Omental fat pad (tissue), 4 donors: ENCODE data around the gene ZNF511. TPM values are rescaled to one million over a fixed set of nuclear protein-coding genes. Genes with fewer than 3 reads are reported as not detected.

ENCODE experiments used
- ATAC-seq: fragments of 150-250 bp; one replicate; pipeline ENCODE4 v1.9.1; 2016; ENCODE audit warnings: mild to moderate bottlenecking, moderate library complexity; ENCODE audit not compliant: low FRiP score
- DNase-seq: peaks from one replicate; pipeline ENCODE4 v3.0.0-alpha.2; 2019; ENCODE audit warnings: low spot score
- CTCF ChIP-seq, 3 donors: fragments of 450-650 bp; IDR thresholded peaks; one replicate each; pipeline ENCODE4 v1.5.1; 2016 to 2017; ENCODE audit warnings: antibody characterized with exemption in 3 of 3, mild to moderate bottlenecking in 3 of 3, moderate library complexity in 2 of 3
- total RNA-seq, 4 donors: library from RNA; depleted of rRNA; stranded (reverse); fragments of >200 nt; gene quantifications; one replicate each; pipeline ENCODE4 v1.1.0, GENCODE V29; 2016

The ZNF511 gene
- total RNA-seq, 4 donors from 2014 or later, result 19.3 to 40.2 (median 23.3) TPM

GRCh38 chr10:133270204-133270603, 38.5 kb upstream of the ZNF511 start:
- no peak for DNase-seq
- no peak for ATAC-seq
- no peak for TF ChIP-seq CTCF (IDR thresholded peaks at IDR 0.05)

GRCh38 chr10:133270773-133271297, 37.9 kb upstream of the ZNF511 start:
- ATAC-seq, result no peak
- DNase-seq, result no peak
- TF ChIP-seq CTCF (IDR thresholded peaks at IDR 0.05), result no peak

- TF ChIP-seq CTCF (IDR thresholded peaks at IDR 0.05), result no peak
- ATAC-seq, result no peak
- DNase-seq, result no peak
Observed at GRCh38 chr10:133271521-133272300, 37.0 kb upstream of the ZNF511 start.

GRCh38 chr10:133272301-133272963, 36.3 kb upstream of the ZNF511 start:
- ATAC-seq (no peak), DNase-seq (no peak)
- TF ChIP-seq CTCF (IDR thresholded peaks at IDR 0.05), result no peak

- no peak for ATAC-seq
- TF ChIP-seq CTCF (IDR thresholded peaks at IDR 0.05), result no peak
- DNase-seq, result no peak
Observed at GRCh38 chr10:133272964-133273420, 35.7 kb upstream of the ZNF511 start.

GRCh38 chr10:133273534-133274143, 35.1 kb upstream of the ZNF511 start:
- no peak for TF ChIP-seq CTCF (IDR thresholded peaks at IDR 0.05)
- DNase-seq (no peak), ATAC-seq (no peak)
